SW 1271 (cell line): ENCODE measurements around the gene TPRX1.
A peak's percentile ranks its signal among the peaks of the same experiment; 100 is the strongest.
"Not testable (repeated sequence)": the region's sequence is repeated elsewhere in the genome, so short reads cannot be mapped to it uniquely, and the experiment has no call there.

Experiments
- DNase-seq, 2 experiments: peaks; one replicate each; lab custom pipeline; 2025; lab: John Stamatoyannopoulos, UW

TPRX1 gene

GRCh38 chr19:47768604-47769003 is 35.7 kb downstream of the TPRX1 start:
- no peak for DNase-seq

GRCh38 chr19:47767349-47767748 is 37.0 kb downstream of the TPRX1 start:
- no peak for DNase-seq

- DNase-seq: no peak
Measured at GRCh38 chr19:47766670-47767069, 37.7 kb downstream of the TPRX1 start.

- DNase-seq: no peak
Measured at GRCh38 chr19:47766359-47766620, 38.1 kb downstream of the TPRX1 start.

- peak in 1 of 2 experiments; percentile 16 for DNase-seq
Measured at GRCh38 chr19:47765523-47766358, 38.6 kb downstream of the TPRX1 start.

GRCh38 chr19:47764705-47765104 is 39.6 kb downstream of the TPRX1 start:
- not testable (repeated sequence) for DNase-seq

- no peak for DNase-seq
Measured at GRCh38 chr19:47762615-47763308, 41.6 kb downstream of the TPRX1 start.

GRCh38 chr19:47762151-47762550 is 42.2 kb downstream of the TPRX1 start:
- no peak for DNase-seq

GRCh38 chr19:47761566-47761965 is 42.8 kb downstream of the TPRX1 start:
- DNase-seq: no peak

- DNase-seq: no peak
Measured at GRCh38 chr19:47760632-47760999, 43.7 kb downstream of the TPRX1 start.

GRCh38 chr19:47758443-47758804 is 45.9 kb downstream of the TPRX1 start:
- no peak for DNase-seq

- DNase-seq: no peak
Measured at GRCh38 chr19:47757617-47758442, 46.5 kb downstream of the TPRX1 start.

GRCh38 chr19:47756953-47757608 is 47.3 kb downstream of the TPRX1 start:
- DNase-seq: no peak

GRCh38 chr19:47756627-47756929 is 47.8 kb downstream of the TPRX1 start:
- DNase-seq: no peak

- no peak for DNase-seq
Measured at GRCh38 chr19:47755762-47756626, 48.4 kb downstream of the TPRX1 start.

GRCh38 chr19:47755065-47755761 is 49.1 kb downstream of the TPRX1 start:
- DNase-seq: no peak

GRCh38 chr19:47754206-47755064 is 49.9 kb downstream of the TPRX1 start:
- no peak for DNase-seq

- DNase-seq: no peak
Measured at GRCh38 chr19:47752440-47753211, 51.7 kb downstream of the TPRX1 start.
